DND-41 (cell line): ENCODE data around the gene TMX2.

Experiments
- CTCF ChIP-seq: IDR thresholded peaks from 2 replicates; pipeline ENCODE4 v1.5.1; 2012; ENCODE audit warnings: borderline replicate concordance, low read length, moderate library complexity, mild to moderate bottlenecking; ENCODE audit not compliant: poor library complexity, severe bottlenecking; ENCODE audit errors: extremely low read depth
- EZH2 ChIP-seq: IDR thresholded peaks from 3 replicates; pipeline ENCODE4 v1.6.1; 2012; ENCODE audit warnings: borderline replicate concordance, low read depth, mild to moderate bottlenecking, moderate library complexity, low read length, inconsistent platforms; ENCODE audit not compliant: severe bottlenecking

DNA sequence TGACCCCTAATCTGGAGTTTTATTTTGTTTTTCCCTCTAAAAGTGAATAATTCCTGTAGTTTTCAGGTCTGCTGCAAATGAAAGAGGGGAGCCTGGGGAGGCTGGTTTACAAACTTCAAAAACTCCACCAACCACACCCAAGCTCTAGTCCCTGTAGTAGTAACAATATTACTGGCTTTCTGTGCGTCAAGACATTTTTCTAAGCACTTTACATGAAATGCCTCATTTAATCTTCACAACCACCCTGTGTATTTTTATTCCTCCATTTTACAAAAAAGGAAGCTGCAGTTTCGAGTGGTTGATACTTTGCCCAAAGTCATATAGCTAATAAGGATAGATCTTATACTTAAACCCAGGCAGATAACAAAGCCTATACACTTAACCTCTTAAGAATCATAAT, 72.7 kb downstream of the TMX2 start:
- TF ChIP-seq CTCF (no peak), EZH2 (no peak)
